Measurements from ENCODE around the gene IMP4.

The IMP4 gene

GRCh38 chr2:130378898-130379214 is 36.2 kb downstream of the IMP4 start:
- DNase-seq = no peak

DNA sequence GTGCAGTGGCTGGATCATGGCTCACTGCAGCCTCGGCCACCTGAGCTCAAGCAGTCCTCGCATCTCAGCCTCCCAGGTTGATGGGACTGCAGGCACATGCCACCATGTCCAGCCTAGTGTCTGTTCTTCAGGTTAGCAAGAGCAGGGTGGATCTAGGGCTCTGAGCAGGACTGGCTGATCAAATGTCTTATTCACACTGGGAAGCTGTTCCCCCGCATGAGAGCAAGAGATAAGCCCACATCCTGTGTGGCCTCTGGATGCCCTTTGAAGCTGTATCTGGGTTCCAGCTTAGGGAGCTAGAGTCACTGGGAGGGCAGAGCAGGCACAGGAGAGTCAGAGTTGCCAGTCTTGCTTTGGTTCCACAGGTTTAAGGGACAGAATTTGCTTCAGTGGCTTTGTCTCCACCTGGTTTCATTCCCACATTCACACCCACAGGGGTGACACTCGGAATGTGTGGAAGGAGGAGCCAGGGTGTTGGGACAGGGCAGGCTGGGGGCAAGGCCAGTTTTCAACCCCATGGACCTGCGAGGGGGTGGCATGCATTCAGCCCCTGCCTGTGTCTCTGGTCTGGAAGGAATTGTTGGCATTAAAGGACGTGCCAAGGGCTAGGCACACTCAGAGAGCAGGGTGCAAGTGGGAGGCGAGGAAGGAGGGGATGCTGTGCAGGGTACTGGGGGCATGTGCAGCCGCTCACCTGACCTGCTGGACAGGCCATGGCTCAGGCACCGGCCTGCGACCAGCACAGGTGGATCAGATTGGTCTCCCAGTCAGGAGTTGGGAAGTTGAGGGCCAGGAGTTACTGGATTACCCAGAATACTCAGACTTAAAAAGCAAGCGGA is 37.6 kb downstream of the IMP4 start:
- no peak for DNase-seq

GRCh38 chr2:130381145-130381544 is 38.4 kb downstream of the IMP4 start:
- no peak for DNase-seq

- DNase-seq = no peak
These were observed 38.9 kb downstream of the IMP4 start for GRCh38 chr2:130381619-130382018.

GRCh38 chr2:130382313-130382917 is 39.7 kb downstream of the IMP4 start:
- DNase-seq = no peak

DNA sequence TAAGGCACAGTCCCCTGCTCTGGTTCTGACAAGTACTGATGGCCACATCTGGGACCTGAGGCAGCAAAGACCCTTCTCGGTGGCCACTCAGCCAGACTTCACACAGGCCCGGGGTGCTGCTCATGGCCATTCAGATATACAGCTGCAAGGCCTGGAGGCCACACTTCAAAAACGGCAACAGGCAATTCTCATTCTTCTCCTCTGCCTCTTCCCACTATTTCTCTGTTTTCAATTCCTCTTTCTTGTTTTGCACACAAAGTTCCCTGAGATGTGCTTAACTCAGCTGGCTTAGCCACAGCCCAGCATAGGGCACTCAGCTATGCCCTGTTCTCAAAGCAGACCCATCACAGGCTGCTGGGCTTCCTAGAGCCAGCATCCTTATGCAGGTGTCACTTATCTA is 43.0 kb downstream of the IMP4 start:
- no peak for DNase-seq

DNA sequence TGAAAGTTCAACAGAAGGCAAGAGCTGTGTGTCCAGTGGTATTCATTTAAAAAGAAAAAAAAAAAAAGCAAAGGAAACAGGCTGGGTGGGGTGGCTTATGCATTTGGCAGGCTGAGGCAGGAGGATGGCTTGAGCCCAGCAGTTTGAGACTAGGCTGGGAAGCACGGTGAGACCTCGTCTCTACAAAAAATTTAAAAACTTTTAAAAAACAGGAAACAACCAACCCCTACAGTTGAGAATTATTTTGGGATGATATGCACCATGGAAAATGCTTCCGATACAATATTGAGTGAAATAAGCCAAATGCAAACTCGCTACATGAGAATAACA is 44.3 kb downstream of the IMP4 start:
- no peak for DNase-seq

GRCh38 chr2:130387804-130388203 is 45.1 kb downstream of the IMP4 start:
- no peak for DNase-seq

GRCh38 chr2:130388221-130388907 is 45.7 kb downstream of the IMP4 start:
- no peak for DNase-seq

DNA sequence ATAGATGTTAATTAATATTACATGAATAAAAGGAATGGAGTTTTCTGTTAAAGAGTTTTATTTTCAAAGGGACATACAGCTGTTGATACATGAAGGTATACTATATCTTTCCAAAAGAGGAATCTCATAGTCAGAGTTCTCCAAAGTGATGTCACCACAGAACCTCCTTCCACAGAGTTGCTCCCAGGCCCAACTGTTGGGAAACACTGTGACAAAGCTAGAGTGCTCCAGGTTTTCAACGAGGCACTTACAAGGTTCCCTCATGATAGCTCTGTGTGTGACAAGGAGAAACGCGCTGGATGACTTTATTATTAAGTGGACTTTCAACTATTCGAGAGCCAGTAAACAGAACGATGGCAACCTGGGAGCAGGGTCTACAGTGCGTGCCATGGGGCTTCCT is 46.7 kb downstream of the IMP4 start:
- DNase-seq = no peak

- DNase-seq = no peak
These were observed 47.1 kb downstream of the IMP4 start for GRCh38 chr2:130389783-130390182.

DNA sequence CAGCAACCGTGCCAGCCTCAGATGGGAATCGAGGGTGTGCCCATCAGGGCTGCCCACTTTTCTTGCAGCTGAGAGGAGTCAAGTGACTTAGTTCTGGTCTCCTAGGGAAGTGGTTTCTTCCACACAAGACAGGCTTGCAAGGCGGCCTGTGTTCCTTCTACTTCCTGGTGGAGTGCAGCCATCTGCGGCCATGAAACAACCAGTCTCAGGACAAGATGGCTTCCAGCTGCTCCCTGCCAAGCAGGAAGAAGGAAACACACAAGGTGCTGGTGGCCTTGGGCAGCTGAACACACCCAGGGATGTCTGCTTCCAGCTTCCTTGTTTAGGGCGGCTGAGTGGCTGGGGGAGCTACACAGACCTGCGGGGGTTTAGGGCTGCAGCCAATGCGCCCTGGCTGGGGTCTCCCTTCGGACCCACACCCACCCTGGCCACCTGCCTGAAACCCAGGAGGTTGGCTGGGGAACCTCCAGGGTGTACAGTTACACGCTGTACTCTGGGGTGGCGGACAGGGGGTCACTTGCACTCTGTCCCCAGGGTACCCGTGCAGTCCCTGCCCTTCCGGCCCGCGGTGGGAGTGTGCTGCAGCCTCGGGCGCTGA is 47.9 kb downstream of the IMP4 start:
- peak; percentile 28 for DNase-seq

- peak; percentile 46 for DNase-seq
These were observed 48.6 kb downstream of the IMP4 start for GRCh38 chr2:130391058-130391871.

DNA sequence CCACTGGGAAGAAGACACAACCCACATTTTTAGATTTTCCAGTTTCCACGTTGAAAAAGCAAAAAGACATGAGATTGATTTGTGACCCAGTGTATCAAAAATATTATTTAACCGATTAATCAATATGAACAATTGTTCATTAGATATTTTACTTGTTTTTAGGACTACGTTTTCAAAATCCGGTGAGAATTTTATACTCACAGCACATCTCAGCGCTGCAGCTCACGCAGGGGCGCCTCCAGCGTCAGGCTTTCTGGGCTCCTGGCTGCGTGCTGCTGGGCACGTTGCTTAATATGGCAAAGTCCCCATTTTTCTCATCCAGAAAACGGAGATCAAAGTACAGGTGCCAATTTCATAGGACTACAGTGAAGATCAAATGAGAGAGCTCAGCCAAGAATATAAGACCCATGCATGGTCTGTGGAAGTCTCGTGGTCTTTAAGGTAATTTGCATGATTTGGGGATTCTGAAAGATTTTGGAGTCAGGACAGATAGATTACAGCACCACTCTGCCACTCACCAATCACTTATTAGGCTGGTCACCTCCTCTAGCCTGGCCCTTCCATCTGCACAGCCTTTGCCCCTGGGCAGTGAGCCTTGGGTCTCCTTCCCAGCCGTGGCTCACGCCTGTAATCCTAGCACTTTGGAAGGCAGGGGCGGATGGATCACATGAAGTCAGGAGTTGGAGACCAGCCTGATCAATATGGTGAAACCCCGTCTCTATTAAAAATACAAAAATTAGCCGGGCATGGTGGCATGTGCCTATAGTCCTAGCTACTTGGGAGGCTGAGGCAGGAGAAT is 49.4 kb downstream of the IMP4 start:
- DNase-seq = peak; percentile 39

DNA sequence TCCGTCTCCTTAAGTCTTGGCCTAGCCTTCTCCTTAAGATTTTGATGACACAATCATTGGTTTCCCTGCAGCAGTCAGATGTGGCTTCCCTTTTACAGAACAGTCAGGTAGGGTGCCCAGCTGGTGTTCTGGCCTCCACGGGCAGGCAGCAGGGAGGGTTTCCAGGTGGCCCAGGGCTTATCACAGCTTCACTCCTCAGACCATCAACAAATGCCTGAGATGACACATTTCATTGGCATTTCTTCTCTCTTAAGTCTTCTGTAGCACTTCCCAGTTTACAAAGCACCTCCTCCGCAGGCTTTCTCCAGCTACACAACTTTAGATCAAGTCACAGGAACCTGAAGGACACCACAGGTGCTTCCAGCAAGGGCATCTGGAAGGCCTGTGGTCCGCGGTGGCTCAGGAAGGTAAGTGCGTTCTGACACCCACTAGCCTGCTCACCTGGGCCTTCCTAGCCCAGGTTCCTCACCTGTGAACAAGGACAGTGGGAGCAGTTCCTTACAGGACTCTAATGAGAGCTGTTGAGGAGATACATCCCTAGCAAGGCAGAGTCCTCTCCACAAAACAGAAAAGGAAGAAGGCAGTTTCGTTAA is 50.7 kb downstream of the IMP4 start:
- no peak for DNase-seq
